Measurements from ENCODE around the gene DAB1. TPM values are rescaled to one million over a fixed set of nuclear protein-coding genes. Genes with fewer than 3 reads are reported as not detected.

The DAB1 gene
- total and polyA plus RNA-seq, 2 of the 8 experiments (the other 6 are each of a cell fraction or from before 2014, with no cell fraction given), result 4.4 to 11.8 TPM

- ChIA-PET CTCF (ENCODE audit: partially characterized antibody) (no interaction called here), POLR2A (ENCODE audit: partially characterized antibody) (no interaction called here)
- Histone ChIP-seq H2BK12ac (ENCODE audit: low read depth, low read length) (no peak overlapping the region), H3K9me3 (ENCODE audit: insufficient read depth in 2 of 2, low read depth in 1 of 2, low read length in 1 of 2) (no peaks in the 10 kb centered on the region), H3K79me2 (ENCODE audit: control insufficient read depth in 1 of 2, insufficient read depth in 2 of 2, low read length in 2 of 2) (no peaks in the 10 kb centered on the region), H3K14ac (ENCODE audit: insufficient read length) (no peak overlapping the region), H3K36me3 (ENCODE audit: control insufficient read depth in 2 of 4, insufficient read depth in 4 of 4, low read length in 3 of 4) (no peaks in the 10 kb centered on the region), H3K79me1 (ENCODE audit: low read depth, low read length) (no peaks in the 10 kb centered on the region), H2BK5ac (ENCODE audit: low read depth, low read length) (no peak overlapping the region), H4K5ac (ENCODE audit: insufficient read length, low read depth, low read length) (no peak overlapping the region), H3K4me2 (ENCODE audit: insufficient read depth in 1 of 2, low read depth in 2 of 2, low read length in 2 of 2) (no peak overlapping the region), H2BK20ac (ENCODE audit: low read length) (no peak overlapping the region), H3K23me2 (ENCODE audit: low read depth, low read length) (no peaks in the 10 kb centered on the region; the same call in 1 of the 2 replicates), H3K4ac (replicated peaks; ENCODE audit: insufficient read length, low read depth, low read length) (no peak overlapping the region), H2AK5ac (ENCODE audit: low read depth, low read length) (no peak overlapping the region), H3K27ac (ENCODE audit: low read depth, low read length) (no peak overlapping the region), H4K8ac (ENCODE audit: extremely low read depth, insufficient read depth, low read length) (no peak overlapping the region), H2BK15ac (ENCODE audit: low read length) (no peak overlapping the region), H3K56ac (replicated peaks; ENCODE audit: insufficient read length, low read depth, low read length) (no peak overlapping the region), H3K4me3 (ENCODE audit: extremely low read depth in 1 of 4, insufficient read depth in 2 of 4, low read depth in 3 of 4, low read length in 4 of 4) (no peak overlapping the region), H3K9ac (replicated peaks in 1 of 4; ENCODE audit: extremely low read depth in 1 of 4, low read depth in 3 of 4, low read length in 3 of 4) (no peak overlapping the region), H2AFZ (ENCODE audit: low read length) (no peak overlapping the region), H3K23ac (ENCODE audit: insufficient read length) (no peak overlapping the region), H4K91ac (replicated peaks; ENCODE audit: insufficient read length, low read length) (no peak overlapping the region), H3K27me3 (replicated peaks in 1 of 4; ENCODE audit: control insufficient read depth in 3 of 4, extremely low read depth in 1 of 4, insufficient read depth in 3 of 4, low read length in 3 of 4) (no peaks in the 10 kb centered on the region; a peak in 1 of 7 replicates), H3K18ac (ENCODE audit: extremely low read depth, low read length) (no peak overlapping the region), H3K4me1 (replicated peaks in 1 of 4; ENCODE audit: control insufficient read depth in 3 of 4, insufficient read depth in 4 of 4, low read length in 3 of 4) (no peaks in the 10 kb centered on the region), H4K20me1 (replicated peaks in 1 of 2; ENCODE audit: control insufficient read depth in 1 of 2, insufficient read depth in 2 of 2, low read length in 2 of 2) (no peaks in the 10 kb centered on the region), H2BK120ac (replicated peaks; ENCODE audit: low read depth, low read length) (no peak overlapping the region)
- DNase-seq (ENCODE audit: low read depth in 1 of 2, low spot score in 2 of 2), result no peak
- TF ChIP-seq BRCA1 (IDR thresholded peaks at IDR 0.05; ENCODE audit: low read depth, low read length) (no peak), CREB1 (IDR thresholded peaks at IDR 0.05) (no peak), RFX5 (IDR thresholded peaks at IDR 0.05; ENCODE audit: borderline replicate concordance, low read depth, low read length) (no peak), SUZ12 (IDR thresholded peaks at IDR 0.05; ENCODE audit: low read length) (no peak), TCF12 (IDR thresholded peaks at IDR 0.05; ENCODE audit: low read depth, low read length) (no peak), YY1 (IDR thresholded peaks at IDR 0.05; ENCODE audit: low read depth, low read length) (no peak), ZNF274 (IDR thresholded peaks at IDR 0.05; ENCODE audit: borderline replicate concordance, extremely low read depth, low read length) (no peak), EZH2 (IDR thresholded peaks at IDR 0.05; ENCODE audit: low read depth, low read length, severe bottlenecking) (no peak), JUN (IDR thresholded peaks at IDR 0.05; ENCODE audit: low read depth, low read length) (no peak)
- no peak for FAIRE-seq
- 84% methylated on average over 3 of the region's 3 CpGs; no CpG with 5 or more reads in 1 of the 2 experiments for WGBS, 2 experiments (ENCODE audit: extremely low coverage in 1 of 2, insufficient coverage in 1 of 2, insufficient read length in 1 of 2, insufficient replicate concordance in 2 of 2, low coverage in 1 of 2, low lambda C conversion rate in 2 of 2, missing lambda C conversion rate in 1 of 2)
Measured at GRCh38 chr1:57463343-57463742, 39.5 kb upstream of the DAB1 start.

Measured in H1 (cell line).